CD4-positive, CD25-positive, alpha-beta regulatory T cell (primary cell): Measurements from ENCODE around the gene CSTF3. TPM values are rescaled to one million over a fixed set of nuclear protein-coding genes. Genes with fewer than 3 reads are reported as not detected.

ENCODE experiments used
- ATAC-seq, 2 donors: fragments of 150-1000 bp; cut with Tn5 transposase; one replicate each; pipeline ENCODE4 v1.10.0; 2021; ENCODE audit warnings: low read depth in 2 of 2, moderate number of reproducible peaks in 2 of 2, moderate library complexity in 1 of 2
- DNase-seq, 3 donors: peaks; one replicate each; pipeline versions ENCODE4 v3.0.0 to v3.0.0-alpha.2; 2012 to 2022; ENCODE audit warnings: mixed read lengths in 1 of 3
- H3K27ac ChIP-seq: one replicate; pipeline ENCODE4 v1.7.0; 2013; ENCODE audit warnings: mild to moderate bottlenecking, low read length; ENCODE audit not compliant: insufficient read depth, poor library complexity, severe bottlenecking
- H3K27me3 ChIP-seq: one replicate; pipeline ENCODE4 v1.7.0; 2013; ENCODE audit warnings: low read length; ENCODE audit not compliant: control insufficient read depth, insufficient read depth
- H3K36me3 ChIP-seq: one replicate; pipeline ENCODE4 v1.7.0; 2013; ENCODE audit warnings: mild to moderate bottlenecking, low read length, moderate library complexity; ENCODE audit not compliant: control insufficient read depth, insufficient read depth
- H3K4me1 ChIP-seq: 2 replicates; pipeline ENCODE4 v1.7.0; 2013; ENCODE audit warnings: mild to moderate bottlenecking, low read length; ENCODE audit not compliant: insufficient read depth, control insufficient read depth, poor library complexity, severe bottlenecking
- H3K4me3 ChIP-seq: one replicate; pipeline ENCODE4 v1.7.0; 2013; ENCODE audit warnings: low read depth, mild to moderate bottlenecking, low read length, moderate library complexity
- H3K9me3 ChIP-seq, 2 experiments: 1 replicate in 1 of 2; 2 replicates in 1 of 2; pipeline ENCODE4 v1.7.0; 2013; ENCODE audit warnings: low read length in 2 of 2, mild to moderate bottlenecking in 1 of 2, moderate library complexity in 1 of 2; ENCODE audit not compliant: control insufficient read depth in 2 of 2
- H3K27ac Mint-ChIP-seq, 3 donors: one replicate each; pipeline ENCODE4 v1.8.0; 2020 to 2022; ENCODE audit warnings: mild to moderate bottlenecking in 3 of 3, mixed read lengths in 3 of 3, moderate library complexity in 2 of 3
- H3K27me3 Mint-ChIP-seq: one replicate; pipeline ENCODE4 v1.8.0; 2022; ENCODE audit warnings: mild to moderate bottlenecking, mixed read lengths
- H3K36me3 Mint-ChIP-seq: one replicate; pipeline ENCODE4 v1.8.0; 2020; ENCODE audit warnings: mixed read lengths
- H3K4me1 Mint-ChIP-seq, 4 donors: one replicate each; pipeline ENCODE4 v1.8.0; 2020 to 2022; ENCODE audit warnings: mixed read lengths in 4 of 4, mild to moderate bottlenecking in 1 of 4
- H3K4me3 Mint-ChIP-seq, 4 donors: one replicate each; pipeline ENCODE4 v1.8.0; 2020 to 2022; ENCODE audit warnings: mild to moderate bottlenecking in 4 of 4, mixed read lengths in 4 of 4, moderate library complexity in 3 of 4
- H3K9me3 Mint-ChIP-seq, 7 donors: one replicate each; pipeline ENCODE4 v1.8.0; 2020 to 2022; ENCODE audit warnings: mixed read lengths in 7 of 7, mild to moderate bottlenecking in 3 of 7, moderate library complexity in 2 of 7
- polyA plus RNA-seq, 4 donors: library from polyadenylated mRNA; unstranded; fragments of 300-500 nt; fragmentation: Illumina TruSeq; gene quantifications; one replicate each; pipeline ENCODE4 v1.2.3, GENCODE V29; 2021
- total RNA-seq: library from RNA; stranded (reverse); gene quantifications from one replicate; pipeline ENCODE4 v1.2.3, GENCODE V29; 2022

The CSTF3 gene
- total and polyA plus RNA-seq, 5 donors from 2014 or later: 14.3 to 21.4 (median 16.5) TPM

GRCh38 chr11:33109294-33109895, 51.9 kb downstream of the CSTF3 start:
- no peak overlapping the region for H3K4me3 Mint-ChIP-seq
- H3K27me3 Mint-ChIP-seq: no peaks in the 10 kb centered on the region
- Histone ChIP-seq H3K36me3 (peaks cover 9% of the 10 kb centered on the region), H3K9me3 (no peaks in the 10 kb centered on the region), H3K4me3 (no peak overlapping the region), H3K4me1 (no peaks in the 10 kb centered on the region), H3K27me3 (no peaks in the 10 kb centered on the region), H3K27ac (no peak overlapping the region)
- peaks cover 0 to 4% (median 0%) of the 10 kb centered on the region in 4 donors for H3K4me1 Mint-ChIP-seq
- H3K27ac Mint-ChIP-seq: peak overlapping the region in 1 of 3 donors; percentile 16
- DNase-seq: no peak
- no peak for ATAC-seq
- peaks cover 6% of the 10 kb centered on the region for H3K36me3 Mint-ChIP-seq
- H3K9me3 Mint-ChIP-seq: no peaks in the 10 kb centered on the region

- Histone ChIP-seq H3K27ac (no peak overlapping the region), H3K9me3 (no peaks in the 10 kb centered on the region), H3K36me3 (peaks cover 43% of the 10 kb centered on the region), H3K27me3 (no peaks in the 10 kb centered on the region), H3K4me1 (no peaks in the 10 kb centered on the region), H3K4me3 (no peak overlapping the region)
- no peaks in the 10 kb centered on the region for H3K27me3 Mint-ChIP-seq
- H3K27ac Mint-ChIP-seq: no peak overlapping the region
- H3K36me3 Mint-ChIP-seq: peaks cover 39% of the 10 kb centered on the region
- DNase-seq (no peak), ATAC-seq (no peak)
- H3K9me3 Mint-ChIP-seq: no peaks in the 10 kb centered on the region
- H3K4me3 Mint-ChIP-seq: no peak overlapping the region
- H3K4me1 Mint-ChIP-seq: peaks cover 0 to 2% (median under 1%) of the 10 kb centered on the region in 4 donors
Measured at GRCh38 chr11:33103836-33104235, 57.4 kb downstream of the CSTF3 start.

DNA sequence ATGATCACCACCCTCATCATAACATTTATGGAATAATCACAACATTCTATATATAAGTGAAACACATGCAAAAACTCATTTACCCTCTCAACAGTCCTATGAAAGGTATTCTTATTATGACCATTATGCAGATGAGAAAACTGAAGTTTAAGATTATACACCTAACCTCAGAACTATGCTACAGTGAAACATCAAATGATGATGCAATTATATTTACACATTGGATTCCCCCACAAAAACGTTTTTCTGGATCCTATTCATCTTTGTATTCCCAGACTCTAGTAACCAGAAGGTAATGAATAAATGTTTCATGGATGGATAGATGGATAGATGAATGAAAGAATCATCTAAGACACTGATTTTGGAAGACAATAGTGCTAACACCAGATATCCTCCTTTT, 67.1 kb downstream of the CSTF3 start:
- Histone ChIP-seq H3K27ac (no peak overlapping the region), H3K9me3 (no peaks in the 10 kb centered on the region), H3K4me3 (no peak overlapping the region), H3K27me3 (no peaks in the 10 kb centered on the region), H3K36me3 (peaks cover 49% of the 10 kb centered on the region), H3K4me1 (no peaks in the 10 kb centered on the region)
- Mint-ChIP-seq H3K4me3 (no peak overlapping the region), H3K27me3 (no peaks in the 10 kb centered on the region), H3K9me3 (no peaks in the 10 kb centered on the region), H3K4me1 (peaks cover 0 to 10% (median 0%) of the 10 kb centered on the region in 4 donors), H3K36me3 (peaks cover 53% of the 10 kb centered on the region), H3K27ac (no peak overlapping the region)
- ATAC-seq (no peak), DNase-seq (no peak)

- Histone ChIP-seq H3K4me1 (no peaks in the 10 kb centered on the region), H3K36me3 (peaks cover 33% of the 10 kb centered on the region), H3K9me3 (no peaks in the 10 kb centered on the region), H3K27ac (no peak overlapping the region), H3K4me3 (no peak overlapping the region), H3K27me3 (no peaks in the 10 kb centered on the region)
- no peak for DNase-seq
- H3K9me3 Mint-ChIP-seq: no peaks in the 10 kb centered on the region
- H3K36me3 Mint-ChIP-seq: peaks cover 52% of the 10 kb centered on the region
- peaks cover 0 to 10% (median 4%) of the 10 kb centered on the region in 4 donors for H3K4me1 Mint-ChIP-seq
- H3K27ac Mint-ChIP-seq: peak overlapping the region in 1 of 3 donors; percentile 63
- no peak overlapping the region for H3K4me3 Mint-ChIP-seq
- ATAC-seq: no peak
- no peaks in the 10 kb centered on the region for H3K27me3 Mint-ChIP-seq
Measured at GRCh38 chr11:33089776-33090175, 71.5 kb downstream of the CSTF3 start.

DNA sequence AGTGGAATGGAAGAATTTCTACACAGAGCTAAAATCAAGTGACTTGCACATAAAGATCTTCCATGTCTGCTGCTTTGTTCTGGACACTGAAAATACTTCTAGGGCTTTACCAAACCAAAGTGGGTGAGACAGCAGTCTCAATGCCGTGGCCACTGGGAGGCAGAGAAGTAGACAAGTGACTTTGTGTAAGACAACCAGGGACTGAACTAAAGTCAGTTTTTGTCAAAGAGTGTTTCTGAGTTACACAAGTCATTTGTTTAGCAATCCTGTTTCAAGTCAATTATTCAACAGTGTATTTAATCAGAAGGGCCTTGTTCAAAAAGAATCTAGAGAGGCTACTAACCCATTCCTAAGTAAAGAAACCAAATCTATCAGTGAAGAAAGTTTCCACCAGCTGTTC, 75.3 kb downstream of the CSTF3 start:
- Mint-ChIP-seq H3K27ac (peak overlapping the region in 2 of 3 donors; percentile 68 to 74), H3K4me3 (no peak overlapping the region), H3K4me1 (peaks cover 0 to 5% (median 4%) of the 10 kb centered on the region in 4 donors), H3K27me3 (no peaks in the 10 kb centered on the region), H3K9me3 (no peaks in the 10 kb centered on the region), H3K36me3 (peaks cover 49% of the 10 kb centered on the region)
- H3K4me1 ChIP-seq: no peaks in the 10 kb centered on the region
- peaks cover 43% of the 10 kb centered on the region for H3K36me3 ChIP-seq
- no peaks in the 10 kb centered on the region for H3K9me3 ChIP-seq
- ATAC-seq: no peak
- DNase-seq: no peak
- no peak overlapping the region for H3K4me3 ChIP-seq
- H3K27me3 ChIP-seq: no peaks in the 10 kb centered on the region
- H3K27ac ChIP-seq: no peak overlapping the region

DNA sequence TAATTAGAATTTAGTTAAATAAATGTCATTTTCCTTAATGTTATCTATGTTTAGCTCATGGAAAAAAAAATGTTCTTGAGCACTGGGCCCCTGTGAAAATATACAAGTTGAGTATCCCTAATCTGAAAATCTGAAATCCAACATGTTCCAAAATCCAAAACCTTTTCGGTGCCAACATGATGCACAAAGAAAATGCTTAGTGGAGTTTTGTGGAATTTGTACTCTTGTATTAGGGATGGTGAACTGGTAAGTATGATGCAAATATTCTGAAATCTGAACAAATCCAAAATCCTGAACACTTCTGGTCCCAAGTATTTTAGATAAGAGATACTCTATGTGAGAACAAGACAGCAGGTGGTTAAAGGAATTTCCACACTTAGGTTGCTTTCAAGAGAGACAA, 77.4 kb downstream of the CSTF3 start:
- Histone ChIP-seq H3K4me3 (no peak overlapping the region), H3K4me1 (no peaks in the 10 kb centered on the region), H3K27ac (no peak overlapping the region), H3K9me3 (no peaks in the 10 kb centered on the region), H3K27me3 (no peaks in the 10 kb centered on the region), H3K36me3 (peaks cover 44% of the 10 kb centered on the region)
- H3K27me3 Mint-ChIP-seq: no peaks in the 10 kb centered on the region
- H3K27ac Mint-ChIP-seq: peak overlapping the region in 2 of 3 donors; percentile 18 to 56
- no peak for ATAC-seq
- no peaks in the 10 kb centered on the region for H3K9me3 Mint-ChIP-seq
- no peak for DNase-seq
- H3K36me3 Mint-ChIP-seq: peaks cover 47% of the 10 kb centered on the region
- H3K4me3 Mint-ChIP-seq: no peak overlapping the region
- peaks cover 0 to 4% (median 2%) of the 10 kb centered on the region in 4 donors for H3K4me1 Mint-ChIP-seq

DNA sequence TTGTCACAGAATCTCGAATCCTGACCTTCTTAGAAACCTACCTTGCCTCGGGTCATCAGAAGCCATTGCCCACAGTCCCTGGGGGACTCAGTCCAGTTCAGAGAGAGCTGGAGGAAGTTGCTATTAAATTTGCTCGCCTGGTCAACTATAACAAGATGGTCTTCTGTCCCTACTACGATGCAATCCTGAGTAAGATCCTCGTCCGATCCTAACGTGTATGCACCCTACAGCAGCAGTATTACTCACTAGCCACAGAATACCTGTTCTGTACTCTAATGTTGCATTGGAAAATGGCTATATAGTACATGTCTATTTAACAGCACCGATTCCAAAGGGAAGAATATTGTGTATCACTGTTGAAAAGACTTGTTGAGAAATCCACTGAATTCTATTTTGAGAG, 88.8 kb downstream of the CSTF3 start:
- ATAC-seq: no peak
- Mint-ChIP-seq H3K36me3 (peaks cover 46% of the 10 kb centered on the region), H3K27me3 (no peaks in the 10 kb centered on the region), H3K4me3 (no peak overlapping the region), H3K4me1 (no peaks in the 10 kb centered on the region), H3K27ac (no peak overlapping the region), H3K9me3 (no peaks in the 10 kb centered on the region)
- Histone ChIP-seq H3K27ac (no peak overlapping the region), H3K36me3 (peaks cover 62% of the 10 kb centered on the region), H3K27me3 (no peaks in the 10 kb centered on the region), H3K4me1 (no peaks in the 10 kb centered on the region), H3K4me3 (no peak overlapping the region), H3K9me3 (no peaks in the 10 kb centered on the region)
- no peak for DNase-seq

GRCh38 chr11:33068611-33069340, 92.5 kb downstream of the CSTF3 start:
- Histone ChIP-seq H3K4me1 (no peaks in the 10 kb centered on the region), H3K27me3 (no peaks in the 10 kb centered on the region), H3K36me3 (peaks cover 55% of the 10 kb centered on the region), H3K4me3 (no peak overlapping the region), H3K9me3 (no peaks in the 10 kb centered on the region), H3K27ac (no peak overlapping the region)
- Mint-ChIP-seq H3K27me3 (no peaks in the 10 kb centered on the region), H3K4me3 (no peak overlapping the region), H3K36me3 (peaks cover 40% of the 10 kb centered on the region), H3K9me3 (no peaks in the 10 kb centered on the region), H3K4me1 (peaks cover 0 to 16% (median 4%) of the 10 kb centered on the region in 4 donors), H3K27ac (no peak overlapping the region)
- ATAC-seq: no peak
- no peak for DNase-seq
